HG02973 (cell line): ENCODE measurements around the gene ARHGEF10L.

Experiments used
- ATAC-seq: cut with Tn5 transposase; IDR thresholded peaks from one replicate; pipeline ENCODE4 v1.9.1; 2021; ENCODE audit warnings: moderate library complexity; ENCODE audit not compliant: unreplicated experiment

The ARHGEF10L gene

GRCh38 chr1:17546946-17547670 lies 7.6 kb downstream of the ARHGEF10L start:
- ATAC-seq, result no peak

GRCh38 chr1:17549384-17549783 lies 9.9 kb downstream of the ARHGEF10L start:
- ATAC-seq, result no peak

- ATAC-seq, result no peak
These were observed 11.5 kb downstream of the ARHGEF10L start for GRCh38 chr1:17550729-17551584.

- ATAC-seq, result no peak
These were observed 12.3 kb downstream of the ARHGEF10L start for GRCh38 chr1:17551755-17552234.

- ATAC-seq, result no peak
These were observed 14.6 kb downstream of the ARHGEF10L start for GRCh38 chr1:17553975-17554700.

GRCh38 chr1:17554954-17555353 lies 15.5 kb downstream of the ARHGEF10L start:
- no peak for ATAC-seq

- ATAC-seq, result no peak
These were observed 18.5 kb downstream of the ARHGEF10L start for GRCh38 chr1:17557986-17558385.

- ATAC-seq, result no peak
These were observed 19.0 kb downstream of the ARHGEF10L start for GRCh38 chr1:17558541-17558940.

- ATAC-seq, result no peak
These were observed 19.6 kb downstream of the ARHGEF10L start for GRCh38 chr1:17558954-17559614.

- ATAC-seq, result no peak
These were observed 20.3 kb downstream of the ARHGEF10L start for GRCh38 chr1:17559615-17560419.

- no peak for ATAC-seq
These were observed 21.7 kb downstream of the ARHGEF10L start for GRCh38 chr1:17561247-17561548.

- no peak for ATAC-seq
These were observed 22.1 kb downstream of the ARHGEF10L start for GRCh38 chr1:17561561-17561985.

- no peak for ATAC-seq
These were observed 22.9 kb downstream of the ARHGEF10L start for GRCh38 chr1:17562375-17562774.

- ATAC-seq, result no peak
These were observed 24.2 kb downstream of the ARHGEF10L start for GRCh38 chr1:17563494-17564281.

GRCh38 chr1:17564458-17565393 lies 25.2 kb downstream of the ARHGEF10L start:
- ATAC-seq, result no peak

- no peak for ATAC-seq
These were observed 26.2 kb downstream of the ARHGEF10L start for GRCh38 chr1:17565461-17566252.

GRCh38 chr1:17566417-17566816 lies 26.9 kb downstream of the ARHGEF10L start:
- no peak for ATAC-seq
